GM18907 (cell line): ENCODE data around the gene MICALL2.

Experiments used
- ATAC-seq: cut with Tn5 transposase; IDR thresholded peaks from one replicate; pipeline ENCODE4 v1.9.1; 2021; ENCODE audit warnings: mild to moderate bottlenecking, moderate library complexity; ENCODE audit not compliant: unreplicated experiment

MICALL2 gene

GRCh38 chr7:1493571-1493970 lies 34.3 kb upstream of the MICALL2 start:
- no peak for ATAC-seq

GRCh38 chr7:1493129-1493528 lies 33.9 kb upstream of the MICALL2 start:
- no peak for ATAC-seq

- ATAC-seq = no peak
Observed at GRCh38 chr7:1492640-1493039, 33.4 kb upstream of the MICALL2 start.

DNA sequence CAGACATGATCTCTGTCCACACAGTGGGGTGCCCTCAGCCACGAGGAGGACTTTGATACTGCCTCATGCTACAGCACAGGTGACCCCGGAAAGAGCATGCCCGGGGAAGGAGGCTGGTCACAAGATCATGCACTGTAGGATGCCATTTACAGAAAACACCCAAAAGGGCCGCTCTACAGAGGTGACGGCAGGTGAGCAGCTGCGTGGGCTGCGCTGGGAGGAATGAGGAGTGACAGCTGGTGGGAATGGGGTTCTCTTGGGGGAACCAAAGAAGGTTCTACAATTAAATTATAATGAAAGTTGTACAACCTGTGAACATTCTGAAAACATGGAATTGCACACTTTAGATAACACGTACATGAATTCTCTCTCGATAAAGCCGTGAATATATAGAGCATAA lies 33.0 kb upstream of the MICALL2 start:
- ATAC-seq = no peak

GRCh38 chr7:1490837-1491236 lies 31.6 kb upstream of the MICALL2 start:
- no peak for ATAC-seq

DNA sequence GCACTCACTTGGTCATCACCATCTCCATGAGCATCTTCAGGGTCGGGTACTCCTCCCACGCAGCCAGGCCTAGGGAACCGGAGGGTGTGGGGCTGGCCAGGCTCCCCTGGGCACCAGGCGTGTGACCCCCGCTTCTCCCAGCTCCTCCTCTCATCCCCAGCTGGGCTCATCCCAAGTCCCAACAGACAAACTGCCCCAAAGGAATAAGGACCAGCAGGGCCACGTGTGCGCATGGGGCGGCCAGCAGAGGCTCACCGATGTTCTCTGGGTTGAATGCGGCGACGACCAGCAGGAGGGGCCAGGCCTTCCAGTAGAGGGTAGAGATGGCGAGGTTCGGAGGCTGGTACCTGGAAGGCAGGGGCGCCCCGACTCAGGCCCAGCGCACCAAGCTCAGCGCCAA lies 30.1 kb upstream of the MICALL2 start:
- ATAC-seq = no peak

- ATAC-seq = no peak
Observed at GRCh38 chr7:1488016-1488415, 28.7 kb upstream of the MICALL2 start.

- ATAC-seq = no peak
Observed at GRCh38 chr7:1487466-1487865, 28.2 kb upstream of the MICALL2 start.

DNA sequence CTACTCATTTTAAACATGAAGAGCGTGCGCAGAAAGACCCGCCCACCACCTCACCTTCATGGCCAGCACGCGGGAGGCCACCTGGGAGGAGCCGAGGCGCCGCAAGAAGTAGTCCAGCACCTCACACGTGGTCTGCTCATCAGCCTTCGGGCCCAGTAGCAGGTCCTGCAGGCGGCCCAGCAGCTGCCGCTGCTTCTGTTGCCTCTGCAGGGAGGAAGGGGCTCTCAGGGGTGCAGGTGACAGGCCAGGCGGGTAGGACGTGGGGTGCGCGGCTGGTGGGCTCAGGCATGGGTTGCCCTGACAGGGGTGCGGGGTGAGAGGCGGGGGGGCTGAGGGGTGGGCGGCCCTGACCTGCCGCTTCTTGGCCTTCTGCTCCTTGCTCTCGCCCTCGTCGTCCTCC lies 27.3 kb upstream of the MICALL2 start:
- ATAC-seq = no peak

DNA sequence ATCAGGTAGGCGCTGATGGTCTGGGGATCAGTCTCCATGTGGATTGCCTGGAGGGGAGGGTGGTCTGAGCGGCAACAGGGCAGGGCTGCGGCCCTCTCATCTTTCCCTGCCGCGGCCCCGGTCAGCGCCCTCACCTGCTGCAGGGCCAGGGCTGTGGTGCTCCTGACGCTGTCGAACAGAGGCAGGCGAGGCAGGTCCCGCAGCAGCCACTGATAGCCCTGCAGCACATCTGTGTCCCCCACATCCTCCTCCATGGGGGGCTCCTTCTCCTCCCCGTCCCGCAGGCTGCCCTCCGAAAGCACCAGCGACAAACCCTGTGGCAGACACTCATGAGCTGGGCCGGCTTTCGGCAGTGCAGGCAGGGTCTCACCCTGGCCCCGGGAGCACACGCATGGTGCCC lies 25.9 kb upstream of the MICALL2 start:
- ATAC-seq = no peak

DNA sequence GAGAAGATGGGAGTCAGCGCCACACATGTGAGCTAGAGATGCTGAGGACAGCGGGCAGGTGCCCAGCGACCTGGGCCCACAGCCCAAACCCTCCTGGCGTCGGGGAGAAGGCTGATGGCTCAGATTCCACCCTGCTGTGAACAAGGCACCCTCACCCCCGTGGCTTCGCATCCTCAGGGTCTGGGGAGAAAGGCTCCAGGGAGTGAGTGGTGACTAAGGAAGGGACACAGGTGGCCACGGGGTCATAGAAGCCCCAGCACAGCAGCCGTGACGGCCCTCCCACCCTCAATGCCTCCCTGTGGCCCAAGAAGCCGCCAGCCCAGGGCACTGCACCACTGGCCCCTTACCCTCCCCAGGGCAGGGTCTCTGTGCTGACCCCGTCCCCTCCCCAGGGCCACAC lies 25.3 kb upstream of the MICALL2 start:
- no peak for ATAC-seq

GRCh38 chr7:1483536-1484505 lies 24.6 kb upstream of the MICALL2 start:
- no peak for ATAC-seq

DNA sequence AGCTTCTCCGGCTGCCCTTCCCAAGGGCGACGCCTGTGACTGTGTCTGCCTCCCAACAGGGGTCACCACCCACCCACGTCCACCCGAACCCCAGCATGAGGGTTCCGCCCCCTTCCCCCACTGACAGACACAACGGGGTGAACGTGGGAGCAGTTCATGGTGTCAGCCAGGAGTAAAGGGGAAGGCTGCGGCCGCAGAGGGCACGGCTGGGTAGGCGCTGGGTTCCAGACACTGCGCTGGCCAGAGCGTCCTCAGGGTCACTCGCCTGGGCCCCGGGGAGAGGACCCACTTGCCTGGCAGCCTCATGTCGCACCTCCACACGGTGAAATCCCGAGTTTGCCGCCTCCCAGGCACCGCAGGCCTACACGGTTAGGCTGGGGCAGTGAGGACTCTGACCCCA lies 23.8 kb upstream of the MICALL2 start:
- no peak for ATAC-seq

DNA sequence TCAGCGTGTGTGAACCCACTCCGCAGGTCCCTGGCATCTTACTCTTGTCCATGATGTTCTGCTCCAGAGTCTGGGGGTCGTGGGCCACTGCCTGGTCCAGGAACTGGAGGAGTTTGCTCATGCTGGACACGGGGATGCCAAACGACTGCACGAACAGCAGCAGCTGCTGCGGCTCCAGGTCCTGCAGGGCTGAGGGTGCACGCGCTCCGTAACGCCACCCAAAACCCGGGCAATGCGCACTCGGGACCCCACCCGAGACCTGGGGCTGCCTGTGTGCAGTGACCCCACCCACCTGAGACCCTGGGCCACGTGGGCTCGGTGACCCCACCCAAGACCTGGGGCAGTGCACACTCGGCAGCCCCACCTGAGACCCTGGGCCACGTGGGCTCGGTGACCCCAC lies 22.0 kb upstream of the MICALL2 start:
- ATAC-seq = no peak

GRCh38 chr7:1480670-1481069 lies 21.4 kb upstream of the MICALL2 start:
- ATAC-seq = no peak

DNA sequence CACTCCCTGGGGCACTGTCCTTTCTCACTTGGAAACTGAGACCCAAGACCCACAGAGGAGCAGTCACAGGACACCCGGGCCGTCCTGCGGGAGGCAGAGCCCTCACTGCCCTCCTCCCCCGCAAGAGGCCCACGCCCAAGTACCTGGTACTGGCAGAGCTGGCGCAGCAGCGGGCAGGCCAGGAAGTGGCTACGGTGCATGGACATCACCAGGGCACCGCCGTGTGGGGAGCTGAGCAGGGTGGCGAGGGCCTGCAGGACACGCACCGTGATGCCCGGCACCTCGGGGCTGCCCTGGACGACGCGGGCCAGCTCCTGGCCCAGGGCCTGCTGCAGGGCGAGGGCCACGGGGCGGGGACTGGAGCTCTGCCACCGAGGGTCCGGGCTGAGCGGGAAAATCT lies 20.0 kb upstream of the MICALL2 start:
- no peak for ATAC-seq

DNA sequence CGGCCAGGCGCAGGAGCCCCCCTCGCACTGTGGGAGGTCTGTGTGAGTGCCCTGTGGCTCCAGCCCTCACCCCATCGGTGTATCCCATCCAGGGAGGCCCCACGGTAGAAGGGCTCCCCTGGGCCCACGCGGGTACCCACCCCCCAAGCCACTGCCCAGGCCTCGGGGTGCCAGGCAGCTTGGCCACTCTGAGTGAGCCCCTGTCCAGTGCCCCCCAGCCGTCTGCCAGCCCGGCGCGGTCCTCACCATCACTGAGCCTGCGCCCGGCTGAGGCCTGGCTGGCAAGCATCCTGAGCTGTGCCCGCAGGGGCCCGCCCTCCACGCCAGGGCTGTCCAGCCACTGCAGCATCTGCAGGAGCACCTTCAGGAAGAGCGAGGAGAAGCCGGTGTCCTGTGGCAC lies 19.2 kb upstream of the MICALL2 start:
- no peak for ATAC-seq

GRCh38 chr7:1476859-1477258 lies 17.6 kb upstream of the MICALL2 start:
- ATAC-seq = no peak

GRCh38 chr7:1475991-1476390 lies 16.7 kb upstream of the MICALL2 start:
- no peak for ATAC-seq

- ATAC-seq = no peak
Observed at GRCh38 chr7:1475393-1475792, 16.1 kb upstream of the MICALL2 start.

- no peak for ATAC-seq
Observed at GRCh38 chr7:1474736-1475135, 15.5 kb upstream of the MICALL2 start.

GRCh38 chr7:1473864-1474512 lies 14.7 kb upstream of the MICALL2 start:
- no peak for ATAC-seq
